Measurements from ENCODE around the gene MRPS18B.
"Not testable (repeated sequence)": the region's sequence is repeated elsewhere in the genome, so short reads cannot be mapped to it uniquely, and the experiment has no call there.

MRPS18B gene

GRCh38 chr6:30646450-30647241 lies 29.0 kb downstream of the MRPS18B start, which contains the start of gene C6orf136:
TSS of gene C6orf136 (plus strand) at chr6:30647133. CDS start at chr6:30647232, 99 bp downstream.
- H3K27me3 ChIP-seq (replicated peaks; ENCODE audit: control insufficient read depth, insufficient read depth, low read length): no peaks in the 10 kb centered on the region
- H3K36me3 ChIP-seq (ENCODE audit: control insufficient read depth, insufficient read depth, low read length, severe bottlenecking): peaks cover 24% of the 10 kb centered on the region
- H3K9me3 ChIP-seq (ENCODE audit: control insufficient read depth, low read length): no peaks in the 10 kb centered on the region
- H3K4me1 ChIP-seq (ENCODE audit: control insufficient read depth, insufficient read depth, low read length): peaks cover 7% of the 10 kb centered on the region
- peak within 1 kb of the TSS; percentile 90 for H3K4me3 ChIP-seq (ENCODE audit: low read length)
- H3K9ac ChIP-seq (ENCODE audit: low read length): peak within 1 kb of the TSS; percentile 93
- peak; percentile 97 for DNase-seq (ENCODE audit: low read depth)

- Histone ChIP-seq H3K9ac (ENCODE audit: low read length) (peak overlapping the region; percentile 93), H3K9me3 (ENCODE audit: control insufficient read depth, low read length) (no peaks in the 10 kb centered on the region), H3K36me3 (ENCODE audit: control insufficient read depth, insufficient read depth, low read length, severe bottlenecking) (peaks cover 27% of the 10 kb centered on the region), H3K4me1 (ENCODE audit: control insufficient read depth, insufficient read depth, low read length) (peaks cover 7% of the 10 kb centered on the region), H3K4me3 (ENCODE audit: low read length) (peak overlapping the region; percentile 90), H3K27me3 (replicated peaks; ENCODE audit: control insufficient read depth, insufficient read depth, low read length) (no peaks in the 10 kb centered on the region)
- DNase-seq (ENCODE audit: low read depth): peak; percentile 80
Measured at GRCh38 chr6:30647242-30648116, 29.8 kb downstream of the MRPS18B start.

DNA sequence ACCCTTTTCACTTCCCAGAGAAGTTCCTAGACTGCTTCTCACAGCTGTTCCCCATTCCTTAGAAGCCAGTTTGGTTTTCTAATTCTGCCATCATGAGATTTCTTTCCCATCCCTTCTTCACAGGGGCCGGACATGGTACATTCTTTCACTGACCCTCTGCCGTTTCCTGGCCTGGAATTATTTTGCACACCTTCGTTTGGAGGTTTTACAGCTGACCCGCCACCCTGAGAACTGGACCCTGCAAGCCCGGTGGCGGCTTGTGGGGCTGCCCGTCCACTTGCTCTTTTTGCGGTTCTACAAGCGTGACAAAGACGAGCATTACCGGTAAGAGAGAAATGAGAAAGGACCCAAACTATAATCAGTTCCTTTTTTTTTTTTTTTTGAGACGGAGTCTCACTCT lies 33.5 kb downstream of the MRPS18B start:
- peaks cover 55% of the 10 kb centered on the region for H3K36me3 ChIP-seq (ENCODE audit: control insufficient read depth, insufficient read depth, low read length, severe bottlenecking)
- H3K4me1 ChIP-seq (ENCODE audit: control insufficient read depth, insufficient read depth, low read length): peaks cover 7% of the 10 kb centered on the region
- H3K4me3 ChIP-seq (ENCODE audit: low read length): no peak overlapping the region
- H3K9ac ChIP-seq (ENCODE audit: low read length): no peak overlapping the region
- H3K9me3 ChIP-seq (ENCODE audit: control insufficient read depth, low read length): no peaks in the 10 kb centered on the region
- no peaks in the 10 kb centered on the region for H3K27me3 ChIP-seq (replicated peaks; ENCODE audit: control insufficient read depth, insufficient read depth, low read length)
- no peak for DNase-seq (ENCODE audit: low read depth)

- Histone ChIP-seq H3K9ac (ENCODE audit: low read length) (no peak overlapping the region), H3K27me3 (replicated peaks; ENCODE audit: control insufficient read depth, insufficient read depth, low read length) (no peaks in the 10 kb centered on the region), H3K9me3 (ENCODE audit: control insufficient read depth, low read length) (no peaks in the 10 kb centered on the region), H3K4me3 (ENCODE audit: low read length) (no peak overlapping the region), H3K4me1 (ENCODE audit: control insufficient read depth, insufficient read depth, low read length) (no peaks in the 10 kb centered on the region), H3K36me3 (ENCODE audit: control insufficient read depth, insufficient read depth, low read length, severe bottlenecking) (peaks cover 93% of the 10 kb centered on the region)
- DNase-seq (ENCODE audit: low read depth): no peak
Measured at GRCh38 chr6:30654798-30655742, 37.4 kb downstream of the MRPS18B start.

DNA sequence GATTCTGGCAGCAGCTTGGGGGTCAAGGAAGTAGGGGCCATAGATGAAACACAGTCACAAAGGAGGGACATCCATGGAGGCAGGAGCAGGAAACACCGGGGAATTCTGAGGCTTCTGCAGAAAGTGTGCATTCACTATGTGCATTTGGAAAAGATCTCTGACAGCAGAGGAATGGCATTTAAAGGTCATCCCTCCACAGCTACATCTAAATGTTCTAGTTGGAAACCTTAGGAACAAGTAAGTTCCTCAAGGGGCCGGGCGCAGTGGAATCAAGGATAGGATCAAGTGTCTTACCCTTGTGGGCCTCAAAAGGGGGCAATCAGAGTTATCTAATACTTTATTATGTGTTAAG lies 38.1 kb downstream of the MRPS18B start:
- Histone ChIP-seq H3K4me3 (ENCODE audit: low read length) (no peak overlapping the region), H3K36me3 (ENCODE audit: control insufficient read depth, insufficient read depth, low read length, severe bottlenecking) (peaks cover 99% of the 10 kb centered on the region), H3K27me3 (replicated peaks; ENCODE audit: control insufficient read depth, insufficient read depth, low read length) (no peaks in the 10 kb centered on the region), H3K9ac (ENCODE audit: low read length) (no peak overlapping the region), H3K4me1 (ENCODE audit: control insufficient read depth, insufficient read depth, low read length) (no peaks in the 10 kb centered on the region), H3K9me3 (ENCODE audit: control insufficient read depth, low read length) (no peaks in the 10 kb centered on the region)
- DNase-seq (ENCODE audit: low read depth): no peak

DNA sequence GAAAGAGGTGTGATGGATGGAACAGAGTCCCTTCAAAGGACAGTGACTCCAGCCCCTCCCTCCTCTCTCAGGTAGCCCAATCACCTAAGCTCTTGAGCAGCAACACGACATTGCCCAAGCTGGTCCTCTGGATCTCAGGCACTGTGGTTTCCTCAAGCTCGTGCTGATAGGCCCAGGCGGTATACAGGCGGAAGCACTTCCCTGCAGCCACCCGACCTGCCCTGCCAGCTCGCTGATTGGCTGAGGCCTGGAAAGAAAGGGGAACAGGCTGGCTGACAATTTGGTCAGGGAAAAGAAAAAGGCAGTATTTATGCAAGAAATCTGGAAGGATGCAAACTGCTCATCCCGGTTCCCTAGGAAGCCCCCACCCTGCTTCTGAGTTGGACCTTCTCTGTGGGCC lies 38.9 kb downstream of the MRPS18B start:
- no peak overlapping the region for H3K9ac ChIP-seq (ENCODE audit: low read length)
- no peak overlapping the region for H3K4me3 ChIP-seq (ENCODE audit: low read length)
- DNase-seq (ENCODE audit: low read depth): no peak
- H3K36me3 ChIP-seq (ENCODE audit: control insufficient read depth, insufficient read depth, low read length, severe bottlenecking): peaks cover 95% of the 10 kb centered on the region
- no peaks in the 10 kb centered on the region for H3K9me3 ChIP-seq (ENCODE audit: control insufficient read depth, low read length)
- no peaks in the 10 kb centered on the region for H3K4me1 ChIP-seq (ENCODE audit: control insufficient read depth, insufficient read depth, low read length)
- H3K27me3 ChIP-seq (replicated peaks; ENCODE audit: control insufficient read depth, insufficient read depth, low read length): no peaks in the 10 kb centered on the region

DNA sequence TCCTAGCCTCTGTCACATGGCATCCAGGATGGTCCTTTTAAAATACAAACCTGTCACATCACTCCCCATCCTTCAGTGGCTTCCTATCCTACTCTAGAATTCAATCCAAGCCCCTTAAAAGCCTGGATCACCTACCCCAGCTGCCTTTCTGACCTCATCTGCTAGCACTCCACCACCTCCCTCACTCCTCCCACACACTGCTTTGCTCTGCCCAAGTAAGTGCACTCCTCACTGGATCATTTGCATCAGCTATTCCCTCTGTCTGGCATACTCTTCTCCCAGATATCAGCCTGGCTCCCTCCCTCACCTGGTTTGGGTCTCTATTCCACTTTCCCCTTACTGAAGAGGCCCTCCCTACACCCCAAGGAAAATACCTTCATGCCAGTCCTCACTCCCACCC lies 39.8 kb downstream of the MRPS18B start:
- Histone ChIP-seq H3K9ac (ENCODE audit: low read length) (no peak overlapping the region), H3K9me3 (ENCODE audit: control insufficient read depth, low read length) (no peaks in the 10 kb centered on the region), H3K4me3 (ENCODE audit: low read length) (no peak overlapping the region), H3K4me1 (ENCODE audit: control insufficient read depth, insufficient read depth, low read length) (no peaks in the 10 kb centered on the region), H3K36me3 (ENCODE audit: control insufficient read depth, insufficient read depth, low read length, severe bottlenecking) (peaks cover 95% of the 10 kb centered on the region), H3K27me3 (replicated peaks; ENCODE audit: control insufficient read depth, insufficient read depth, low read length) (no peaks in the 10 kb centered on the region)
- no peak for DNase-seq (ENCODE audit: low read depth)

DNA sequence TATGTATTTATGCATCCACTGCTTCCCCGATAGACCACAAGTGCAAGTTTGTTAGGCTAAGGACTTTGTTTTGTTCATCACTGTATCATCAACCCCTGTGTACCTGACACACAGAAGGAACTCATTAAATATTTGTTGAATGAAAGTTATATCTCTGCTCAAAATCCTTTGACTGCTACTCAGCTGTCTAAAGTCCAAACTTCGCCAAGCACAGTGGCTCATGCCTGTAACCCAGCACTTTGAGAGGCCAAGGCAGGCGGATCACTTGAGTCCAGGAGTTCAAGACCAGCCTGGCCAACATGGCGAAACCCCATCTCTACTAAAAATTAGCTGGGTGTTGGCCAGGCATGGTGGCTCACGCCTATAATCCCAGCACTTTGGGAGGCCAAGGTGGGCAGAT lies 40.3 kb downstream of the MRPS18B start:
- H3K9ac ChIP-seq (ENCODE audit: low read length); H3K4me1 ChIP-seq (ENCODE audit: control insufficient read depth, insufficient read depth, low read length); H3K4me3 ChIP-seq (ENCODE audit: low read length); H3K27me3 ChIP-seq (replicated peaks; ENCODE audit: control insufficient read depth, insufficient read depth, low read length); DNase-seq (ENCODE audit: low read depth); H3K9me3 ChIP-seq (ENCODE audit: control insufficient read depth, low read length): not testable (repeated sequence)
- H3K36me3 ChIP-seq (ENCODE audit: control insufficient read depth, insufficient read depth, low read length, severe bottlenecking): peaks cover 95% of the 10 kb centered on the region

- no peak for DNase-seq (ENCODE audit: low read depth)
- H3K36me3 ChIP-seq (ENCODE audit: control insufficient read depth, insufficient read depth, low read length, severe bottlenecking): peaks cover 78% of the 10 kb centered on the region
Measured at GRCh38 chr6:30664994-30665767, 47.5 kb downstream of the MRPS18B start.

DNA sequence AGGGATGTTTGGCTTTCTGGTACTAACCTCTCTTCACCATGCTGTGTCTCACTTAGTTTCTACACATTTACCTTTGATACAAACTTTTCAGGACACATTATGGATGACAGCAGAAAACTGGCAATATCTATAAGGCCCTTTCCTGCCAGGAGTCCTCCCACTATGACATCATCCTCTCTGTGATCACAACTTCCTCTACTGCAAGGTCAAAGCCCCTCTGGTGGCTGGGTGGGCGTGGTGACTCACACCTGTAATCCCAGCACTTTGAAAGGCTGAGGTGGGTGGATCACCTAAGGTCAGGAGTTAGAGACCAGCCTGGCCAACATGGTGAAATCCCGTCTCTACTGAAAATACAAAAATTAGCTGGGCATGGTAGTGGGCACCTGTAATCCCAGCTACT lies 48.7 kb downstream of the MRPS18B start:
- H3K9ac ChIP-seq (ENCODE audit: low read length); H3K4me1 ChIP-seq (ENCODE audit: control insufficient read depth, insufficient read depth, low read length); H3K9me3 ChIP-seq (ENCODE audit: control insufficient read depth, low read length); H3K4me3 ChIP-seq (ENCODE audit: low read length); DNase-seq (ENCODE audit: low read depth); H3K27me3 ChIP-seq (replicated peaks; ENCODE audit: control insufficient read depth, insufficient read depth, low read length): not testable (repeated sequence)
- H3K36me3 ChIP-seq (ENCODE audit: control insufficient read depth, insufficient read depth, low read length, severe bottlenecking): peaks cover 76% of the 10 kb centered on the region

More at GRCh38 chr6:30664994-30665767, 47.5 kb downstream of the MRPS18B start:
- Histone ChIP-seq H3K4me3 (ENCODE audit: low read length) (no peak overlapping the region), H3K4me1 (ENCODE audit: control insufficient read depth, insufficient read depth, low read length) (no peaks in the 10 kb centered on the region), H3K27me3 (replicated peaks; ENCODE audit: control insufficient read depth, insufficient read depth, low read length) (no peaks in the 10 kb centered on the region), H3K9ac (ENCODE audit: low read length) (no peak overlapping the region), H3K9me3 (ENCODE audit: control insufficient read depth, low read length) (no peaks in the 10 kb centered on the region)
